Chondrocyte (in vitro differentiated cells): Measurements from ENCODE around the gene RSKR. TPM values are rescaled to one million over a fixed set of nuclear protein-coding genes. Genes with fewer than 3 reads are reported as not detected.
A peak's percentile ranks its signal among the peaks of the same experiment; 100 is the strongest.
"Not testable (repeated sequence)": the region's sequence is repeated elsewhere in the genome, so short reads cannot be mapped to it uniquely, and the experiment has no call there.

Experiments used
- DNase-seq: peaks from one replicate; pipeline ENCODE4 v3.0.0; 2021; ENCODE audit warnings: mixed read lengths, low spot score
- H3K27ac Mint-ChIP-seq: one replicate; pipeline ENCODE4 v1.8.0; 2021; ENCODE audit warnings: mild to moderate bottlenecking, moderate library complexity, mixed read lengths; ENCODE audit not compliant: unreplicated experiment
- H3K27me3 Mint-ChIP-seq: 2 replicates; pipeline ENCODE4 v1.8.0; 2021; ENCODE audit warnings: low read depth, mixed read lengths
- H3K36me3 Mint-ChIP-seq: 2 replicates; pipeline ENCODE4 v1.8.0; 2021; ENCODE audit warnings: low read depth, mixed read lengths
- H3K4me1 Mint-ChIP-seq: 2 replicates; pipeline ENCODE4 v1.8.0; 2021; ENCODE audit warnings: low read depth, mild to moderate bottlenecking, mixed read lengths
- H3K4me3 Mint-ChIP-seq: one replicate; pipeline ENCODE4 v1.8.0; 2021; ENCODE audit warnings: mild to moderate bottlenecking, moderate library complexity, mixed read lengths; ENCODE audit not compliant: unreplicated experiment
- H3K9me3 Mint-ChIP-seq: 2 replicates; pipeline ENCODE4 v1.8.0; 2021; ENCODE audit warnings: low read depth, mixed read lengths
- CTCF ChIP-seq: fragments of 200-600 bp; sonication (generic); IDR thresholded peaks from 2 replicates; pipeline ENCODE4 v1.5.0; 2021; ENCODE audit warnings: antibody characterized with exemption, mild to moderate bottlenecking, moderate library complexity
- total RNA-seq: library from RNA; stranded (reverse); gene quantifications from 3 replicates; pipeline ENCODE4 v1.2.1, GENCODE V29; 2021

Gene RSKR
- total RNA-seq, 1 donor from 2014 or later = 4.7 TPM

- TF ChIP-seq CTCF = no peak
- no peak within 1 kb of the TSS for H3K27ac Mint-ChIP-seq
- peaks cover 2% of the 10 kb centered on the region for H3K36me3 Mint-ChIP-seq
These were observed 37.1 kb downstream of the RSKR start, which contains the start of gene ALDOC for GRCh38 chr17:28576758-28577465. TSS of gene ALDOC (minus strand) at chr17:28576895. CDS start at chr17:28575532, 1,363 bp downstream.

GRCh38 chr17:28576016-28576415, 38.0 kb downstream of the RSKR start:
- not testable (repeated sequence) for H3K27ac Mint-ChIP-seq
- H3K4me3 Mint-ChIP-seq = peak overlapping the region; percentile 52

More at GRCh38 chr17:28576758-28577465, 37.1 kb downstream of the RSKR start, which contains the start of gene ALDOC:
- H3K27me3 Mint-ChIP-seq = no peaks in the 10 kb centered on the region
- peaks cover 10% of the 10 kb centered on the region for H3K4me1 Mint-ChIP-seq
- no peaks in the 10 kb centered on the region for H3K9me3 Mint-ChIP-seq
- peak within 1 kb of the TSS; percentile 52 for H3K4me3 Mint-ChIP-seq
- DNase-seq = peak; percentile 91

GRCh38 chr17:28575126-28575795, 38.7 kb downstream of the RSKR start:
- DNase-seq = peak; percentile 36
- H3K36me3 Mint-ChIP-seq = peaks cover 2% of the 10 kb centered on the region
- H3K4me1 Mint-ChIP-seq = peaks cover 20% of the 10 kb centered on the region
- TF ChIP-seq CTCF = no peak
- no peaks in the 10 kb centered on the region for H3K27me3 Mint-ChIP-seq
- H3K9me3 Mint-ChIP-seq = no peaks in the 10 kb centered on the region
- no peak overlapping the region for H3K4me3 Mint-ChIP-seq
- no peak overlapping the region for H3K27ac Mint-ChIP-seq

More at GRCh38 chr17:28576016-28576415, 38.0 kb downstream of the RSKR start:
- H3K36me3 Mint-ChIP-seq, H3K9me3 Mint-ChIP-seq, H3K27me3 Mint-ChIP-seq: not testable (repeated sequence)
- H3K4me1 Mint-ChIP-seq = peaks cover 14% of the 10 kb centered on the region
- DNase-seq = peak; percentile 38

- peaks cover 2% of the 10 kb centered on the region for H3K36me3 Mint-ChIP-seq
- H3K27ac Mint-ChIP-seq = no peak overlapping the region
- H3K4me3 Mint-ChIP-seq = no peak overlapping the region
- peaks cover 27% of the 10 kb centered on the region for H3K4me1 Mint-ChIP-seq
- DNase-seq = peak; percentile 63
- H3K9me3 Mint-ChIP-seq = no peaks in the 10 kb centered on the region
- no peak for TF ChIP-seq CTCF
- H3K27me3 Mint-ChIP-seq = no peaks in the 10 kb centered on the region
These were observed 39.5 kb downstream of the RSKR start for GRCh38 chr17:28574526-28574925.

GRCh38 chr17:28573966-28574480, 40.0 kb downstream of the RSKR start:
- H3K4me3 Mint-ChIP-seq = no peak overlapping the region
- TF ChIP-seq CTCF = no peak
- DNase-seq = peak; percentile 50
- no peaks in the 10 kb centered on the region for H3K27me3 Mint-ChIP-seq
- no peak overlapping the region for H3K27ac Mint-ChIP-seq
- no peaks in the 10 kb centered on the region for H3K9me3 Mint-ChIP-seq
- peaks cover 29% of the 10 kb centered on the region for H3K4me1 Mint-ChIP-seq
- peaks cover 2% of the 10 kb centered on the region for H3K36me3 Mint-ChIP-seq
